ENCODE results near the gene TRMT10C.

The TRMT10C gene

GRCh38 chr3:101529816-101530685, 31.6 kb upstream of the TRMT10C start:
- Histone ChIP-seq H3K36me3 (ENCODE audit: low read length) (no peaks in the 10 kb centered on the region), H3K4me2 (ENCODE audit: low read depth, low read length, poor library complexity, severe bottlenecking) (no peak overlapping the region), H4K20me1 (ENCODE audit: low read depth, low read length) (no peaks in the 10 kb centered on the region), H3K4me3 (ENCODE audit: insufficient read depth, low read length, poor library complexity, severe bottlenecking) (no peak overlapping the region), H3F3A (ENCODE audit: insufficient read depth) (no peaks in the 10 kb centered on the region), H3K9me3 (ENCODE audit: insufficient read depth, low read length) (no peaks in the 10 kb centered on the region), H3K79me2 (ENCODE audit: insufficient read depth, low read length) (no peaks in the 10 kb centered on the region), H3K27ac (ENCODE audit: low read depth, low read length) (no peak overlapping the region), H2AFZ (ENCODE audit: low read depth, low read length, severe bottlenecking) (no peak overlapping the region), H3K27me3 (ENCODE audit: low read length) (no peaks in the 10 kb centered on the region), H3K9me2 (replicated peaks; ENCODE audit: insufficient read depth, low read length) (no peaks in the 10 kb centered on the region), H3K9ac (ENCODE audit: low read length) (no peak overlapping the region)
- TF ChIP-seq EZH2phosphoT487 (conservative IDR thresholded peaks at IDR 0.05; ENCODE audit: low read length): no peak
- no peak for TF ChIP-seq CTCF (IDR thresholded peaks at IDR 0.05; ENCODE audit: insufficient read depth, low read length, poor library complexity, severe bottlenecking)

- Histone ChIP-seq H3K4me2 (ENCODE audit: low read depth, low read length, poor library complexity, severe bottlenecking) (no peak overlapping the region), H3K79me2 (ENCODE audit: insufficient read depth, low read length) (no peaks in the 10 kb centered on the region)
Observed at GRCh38 chr3:101530686-101531047, 31.0 kb upstream of the TRMT10C start.

GRCh38 chr3:101531473-101532086, 30.1 kb upstream of the TRMT10C start:
- no peaks in the 10 kb centered on the region for H4K20me1 ChIP-seq (ENCODE audit: low read depth, low read length)
- H3K27me3 ChIP-seq (ENCODE audit: low read length): no peaks in the 10 kb centered on the region
- H3F3A ChIP-seq (ENCODE audit: insufficient read depth): no peaks in the 10 kb centered on the region
- no peak overlapping the region for H3K4me2 ChIP-seq (ENCODE audit: low read depth, low read length, poor library complexity, severe bottlenecking)
- H3K9ac ChIP-seq (ENCODE audit: low read length): no peak overlapping the region
- no peak overlapping the region for H3K4me3 ChIP-seq (ENCODE audit: insufficient read depth, low read length, poor library complexity, severe bottlenecking)
- H2AFZ ChIP-seq (ENCODE audit: low read depth, low read length, severe bottlenecking): no peak overlapping the region
- TF ChIP-seq CTCF (IDR thresholded peaks at IDR 0.05; ENCODE audit: insufficient read depth, low read length, poor library complexity, severe bottlenecking) (no peak), EZH2phosphoT487 (conservative IDR thresholded peaks at IDR 0.05; ENCODE audit: low read length) (no peak)
- no peaks in the 10 kb centered on the region for H3K79me2 ChIP-seq (ENCODE audit: insufficient read depth, low read length)
- no peaks in the 10 kb centered on the region for H3K9me2 ChIP-seq (replicated peaks; ENCODE audit: insufficient read depth, low read length)
- no peak overlapping the region for H3K27ac ChIP-seq (ENCODE audit: low read depth, low read length)
- no peaks in the 10 kb centered on the region for H3K9me3 ChIP-seq (ENCODE audit: insufficient read depth, low read length)
- H3K36me3 ChIP-seq (ENCODE audit: low read length): no peaks in the 10 kb centered on the region

More at GRCh38 chr3:101530686-101531047, 31.0 kb upstream of the TRMT10C start:
- H3K9me2 ChIP-seq (replicated peaks; ENCODE audit: insufficient read depth, low read length): no peaks in the 10 kb centered on the region
- no peaks in the 10 kb centered on the region for H3K9me3 ChIP-seq (ENCODE audit: insufficient read depth, low read length)
- no peaks in the 10 kb centered on the region for H3F3A ChIP-seq (ENCODE audit: insufficient read depth)
- H3K27me3 ChIP-seq (ENCODE audit: low read length): no peaks in the 10 kb centered on the region
- H3K36me3 ChIP-seq (ENCODE audit: low read length): no peaks in the 10 kb centered on the region
- no peak overlapping the region for H3K4me3 ChIP-seq (ENCODE audit: insufficient read depth, low read length, poor library complexity, severe bottlenecking)
- no peak overlapping the region for H3K27ac ChIP-seq (ENCODE audit: low read depth, low read length)
- TF ChIP-seq EZH2phosphoT487 (conservative IDR thresholded peaks at IDR 0.05; ENCODE audit: low read length) (no peak), CTCF (IDR thresholded peaks at IDR 0.05; ENCODE audit: insufficient read depth, low read length, poor library complexity, severe bottlenecking) (no peak)
- H2AFZ ChIP-seq (ENCODE audit: low read depth, low read length, severe bottlenecking): no peak overlapping the region
- H3K9ac ChIP-seq (ENCODE audit: low read length): no peak overlapping the region
- no peaks in the 10 kb centered on the region for H4K20me1 ChIP-seq (ENCODE audit: low read depth, low read length)
